GM18909 (cell line): ENCODE results near the gene DNAH8.
"Not testable (repeated sequence)": the region's sequence is repeated elsewhere in the genome, so short reads cannot be mapped to it uniquely, and the experiment has no call there.

Source experiments
- ATAC-seq: cut with Tn5 transposase; IDR thresholded peaks from one replicate; pipeline ENCODE4 v1.9.1; 2021; ENCODE audit warnings: mild to moderate bottlenecking; ENCODE audit not compliant: unreplicated experiment, poor library complexity

DNAH8 gene

DNA sequence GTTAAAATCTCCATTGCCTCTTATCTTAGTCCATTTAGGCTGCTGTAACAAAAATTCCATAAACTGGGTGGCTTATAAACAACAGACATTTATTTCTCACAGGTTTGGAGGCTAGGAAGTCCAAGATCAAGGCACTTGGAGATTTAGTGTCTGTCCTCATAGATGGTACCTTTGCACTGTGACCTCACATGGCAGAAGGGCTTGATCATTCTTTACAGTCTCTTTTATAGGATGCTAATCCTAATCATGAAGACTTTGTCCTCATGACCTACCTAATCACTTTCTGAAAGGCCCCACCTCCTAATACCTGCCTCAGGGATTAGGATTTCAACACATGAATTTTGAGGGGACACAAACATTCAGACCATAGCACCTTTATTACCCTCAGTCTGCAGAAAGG, 18.8 kb upstream of the DNAH8 start:
- ATAC-seq = no peak

DNA sequence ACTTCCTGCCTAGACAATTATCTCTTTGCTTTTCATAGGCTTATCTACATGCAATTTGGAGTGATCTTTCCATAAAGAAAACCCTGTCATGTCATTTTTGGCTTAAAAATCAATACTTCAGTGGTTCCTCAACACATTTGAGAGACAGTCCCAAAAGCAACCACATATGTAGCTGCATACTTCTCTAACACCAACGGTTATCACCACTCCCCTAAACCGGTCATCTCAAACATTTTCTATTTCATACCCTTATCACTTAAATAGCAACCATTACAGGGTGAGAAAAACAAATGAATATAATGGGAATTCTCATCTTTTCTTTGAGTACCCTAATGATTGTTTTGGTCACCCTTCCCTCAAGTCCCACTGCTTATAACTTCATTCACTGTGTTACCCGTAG, 17.3 kb upstream of the DNAH8 start:
- no peak for ATAC-seq

DNA sequence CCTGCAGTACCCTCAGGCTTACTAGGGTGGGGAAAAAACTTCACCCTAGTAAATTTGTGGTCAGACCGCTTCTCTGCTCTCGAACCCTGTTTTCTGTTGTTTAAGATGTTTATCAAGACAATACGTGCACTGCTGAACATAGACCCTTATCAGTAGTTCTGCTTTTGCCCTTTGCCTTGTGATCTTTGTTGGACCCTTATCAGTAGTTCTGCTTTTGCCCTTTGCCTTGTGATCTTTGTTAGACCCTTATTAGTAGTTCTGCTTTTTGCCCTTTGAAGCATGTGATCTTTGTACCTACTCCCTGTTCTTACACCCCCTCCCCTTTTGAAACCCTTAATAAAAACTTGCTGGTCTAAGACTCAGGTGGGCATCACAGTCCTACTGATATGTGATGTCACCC, 15.4 kb upstream of the DNAH8 start:
- ATAC-seq = not testable (repeated sequence)

DNA sequence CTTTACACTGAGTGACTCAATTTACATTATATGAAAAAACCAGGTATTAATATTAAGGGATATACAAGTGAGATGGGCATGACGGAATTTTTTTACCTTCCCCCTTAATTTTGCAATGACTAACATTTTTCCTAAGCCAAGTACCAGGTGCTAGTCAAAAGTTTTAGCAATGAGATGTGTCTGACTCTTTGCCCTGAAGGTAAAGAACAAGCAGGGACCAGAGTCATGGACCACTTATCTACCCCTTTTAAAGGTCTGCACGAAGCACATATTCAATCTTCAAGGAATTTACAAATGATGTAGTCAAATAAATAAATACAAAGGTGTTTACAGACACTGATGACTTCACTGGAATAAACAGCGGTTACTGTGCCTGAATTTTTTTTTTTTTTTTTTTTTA, 13.6 kb upstream of the DNAH8 start:
- no peak for ATAC-seq

DNA sequence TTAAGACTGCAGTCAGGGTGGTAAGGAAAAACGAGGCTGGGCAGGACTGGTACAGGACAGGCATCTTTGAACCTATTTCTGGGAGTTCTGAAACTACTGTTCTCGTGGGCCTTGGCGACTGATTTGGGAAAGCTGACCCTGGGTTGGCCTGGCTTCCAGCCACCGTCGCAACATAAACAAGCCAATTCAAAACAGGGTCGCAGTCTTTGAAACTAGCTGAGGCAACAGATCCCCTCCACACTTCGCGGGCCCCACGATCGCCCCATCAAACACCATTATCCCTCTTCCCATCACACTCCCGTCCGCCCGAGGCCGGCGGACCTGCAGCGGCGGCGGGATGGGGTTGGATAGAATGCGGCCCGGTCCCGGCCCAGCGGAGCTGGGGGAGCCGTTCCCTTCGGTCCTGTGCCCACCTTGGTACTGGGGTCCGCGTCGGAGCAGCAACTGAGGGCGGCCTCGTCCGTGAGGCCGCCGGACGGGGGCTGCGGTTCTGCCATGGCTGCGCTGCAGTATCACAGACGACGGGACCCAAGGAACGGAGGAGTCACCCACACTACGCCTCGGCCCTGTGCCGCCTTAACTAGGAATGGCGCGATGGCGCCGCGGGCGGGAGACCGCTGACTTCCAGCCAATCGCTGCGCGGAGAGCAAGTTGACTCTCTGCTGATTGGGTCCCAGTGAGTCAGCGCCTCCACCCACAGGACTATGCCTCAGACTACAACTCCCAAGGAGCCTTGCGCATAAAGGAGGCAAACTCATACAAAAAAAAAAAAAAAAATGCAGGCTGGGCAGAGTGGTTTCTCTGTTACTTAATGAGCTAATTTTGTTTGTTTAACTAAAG, 12.3 kb upstream of the DNAH8 start, which contains the start of gene GLO1:
TSS of gene GLO1 (minus strand) at position 588 of the 840 bp plus-strand sequence. CDS start at position 497, 91 bp downstream.
- ATAC-seq = peak; percentile 100

DNA sequence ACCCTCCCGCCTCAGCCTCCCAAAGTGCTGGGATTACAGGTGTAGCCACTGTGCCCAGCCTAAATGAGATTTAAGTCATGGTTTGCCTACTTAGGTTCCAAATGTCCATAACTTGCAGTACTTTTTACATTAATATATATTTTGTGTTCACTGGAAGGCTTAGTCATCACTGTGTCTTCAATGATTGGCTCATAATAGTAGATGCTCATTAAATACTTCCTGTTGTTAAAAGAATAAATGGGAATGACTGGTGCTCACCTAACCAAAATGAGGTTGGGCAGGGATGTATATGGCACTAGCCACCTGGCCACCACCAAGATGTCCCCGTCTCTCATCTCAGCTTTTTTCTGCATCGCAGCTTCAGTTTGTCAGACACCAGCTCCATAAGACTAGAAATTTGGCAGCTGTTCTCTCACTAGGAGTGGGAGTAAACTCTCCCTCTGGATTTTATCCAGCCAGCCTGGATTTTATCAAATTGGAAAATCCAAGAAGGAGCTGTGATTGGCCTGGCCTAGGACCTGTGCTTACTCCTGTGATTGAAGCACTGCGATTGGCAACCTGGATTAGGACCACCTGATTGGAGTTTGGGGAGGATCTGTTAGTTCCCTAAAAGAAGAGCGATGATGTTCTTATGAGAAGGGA, 11.0 kb upstream of the DNAH8 start:
- ATAC-seq = no peak

DNA sequence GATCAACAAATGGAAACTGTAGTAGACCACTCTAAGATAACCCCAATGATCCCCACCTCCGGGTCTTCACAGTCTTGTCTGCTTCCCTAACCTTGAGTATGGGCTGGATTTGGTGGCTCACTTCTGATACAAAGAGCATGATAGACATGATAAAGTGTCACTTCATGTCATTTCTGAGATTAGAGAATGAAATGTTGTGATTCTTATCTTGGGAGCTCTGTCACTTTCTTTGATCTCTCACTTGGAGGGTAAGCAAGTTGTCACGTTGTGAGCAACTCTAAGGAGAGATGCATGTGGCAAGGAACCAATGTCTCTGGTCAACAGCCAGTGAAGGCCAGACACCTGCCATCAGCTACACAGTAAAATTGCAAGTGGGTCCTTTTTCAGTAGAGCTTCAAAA, 9.2 kb upstream of the DNAH8 start:
- ATAC-seq = no peak

DNA sequence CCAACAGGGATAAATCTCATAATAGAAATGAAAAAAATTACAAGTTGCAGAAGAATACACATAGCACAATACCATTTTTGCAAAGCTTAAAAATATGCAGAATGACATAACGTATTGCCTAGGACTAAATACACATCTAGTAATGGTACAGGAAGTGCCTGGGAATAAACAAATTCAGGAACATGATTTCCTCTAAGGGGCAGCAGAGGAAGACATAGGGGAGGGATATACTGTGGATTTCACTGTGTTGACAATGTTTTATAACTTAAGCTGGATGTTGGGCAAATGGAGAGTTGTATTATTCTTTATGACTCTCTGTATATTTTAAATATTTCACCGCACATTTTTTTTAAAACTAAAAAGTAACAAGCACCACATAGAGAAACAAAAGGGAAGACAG, 6.6 kb upstream of the DNAH8 start:
- no peak for ATAC-seq

DNA sequence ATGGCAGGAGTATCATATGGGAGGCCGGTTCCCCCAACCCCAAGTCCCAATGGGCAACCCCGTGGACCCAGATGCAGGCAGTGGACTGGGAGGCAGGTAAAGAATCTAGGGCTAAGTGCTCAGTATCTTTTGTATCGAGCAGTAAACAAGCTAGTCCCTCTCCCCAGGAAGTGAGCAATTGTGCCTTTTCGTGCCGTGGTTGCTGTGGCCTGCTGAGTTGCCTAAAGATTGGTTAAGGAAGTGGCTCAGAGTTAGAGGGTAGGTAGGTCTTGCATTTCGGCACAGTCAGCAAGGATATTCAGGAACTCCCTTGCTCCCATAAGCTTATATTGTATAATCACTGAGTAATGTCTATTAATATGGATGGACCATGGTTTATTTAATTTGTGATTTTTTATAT, 1.3 kb upstream of the DNAH8 start:
- no peak for ATAC-seq

DNA sequence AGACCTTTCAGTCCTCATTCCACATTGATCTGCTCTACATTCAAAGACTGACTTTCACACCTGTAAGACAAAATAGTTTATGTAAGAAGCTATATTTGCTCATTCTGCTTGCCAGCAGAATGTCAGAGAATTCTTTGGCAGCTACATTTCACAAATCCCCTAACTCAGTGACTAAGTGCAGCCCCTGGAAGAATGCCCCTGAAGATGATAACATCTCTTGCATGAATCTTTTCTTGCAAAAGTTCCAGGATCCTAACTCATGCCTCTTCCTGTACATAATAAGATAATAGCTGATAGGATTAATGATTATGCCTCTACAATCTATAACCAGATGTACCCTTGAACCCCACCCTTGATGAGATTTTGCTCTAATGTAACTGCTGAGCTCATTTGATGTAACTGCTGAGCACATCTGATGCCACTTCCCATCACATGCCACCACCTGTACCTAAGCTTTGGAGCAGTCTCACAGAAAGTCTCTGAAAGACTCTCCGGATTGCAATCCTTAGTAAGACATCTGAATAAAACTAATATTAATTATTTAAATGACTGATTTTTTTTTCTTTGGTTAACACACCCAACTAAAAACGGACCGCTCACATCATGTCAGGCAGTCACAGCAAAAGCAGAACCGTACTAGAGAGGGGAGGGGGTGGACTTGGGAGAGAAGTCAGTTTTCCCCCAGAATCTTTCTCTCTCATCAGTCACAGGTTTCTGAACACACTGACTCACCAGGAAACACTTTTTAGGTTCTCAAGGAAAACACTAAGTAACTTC, 684 bp upstream of the DNAH8 start:
- ATAC-seq = no peak

DNA sequence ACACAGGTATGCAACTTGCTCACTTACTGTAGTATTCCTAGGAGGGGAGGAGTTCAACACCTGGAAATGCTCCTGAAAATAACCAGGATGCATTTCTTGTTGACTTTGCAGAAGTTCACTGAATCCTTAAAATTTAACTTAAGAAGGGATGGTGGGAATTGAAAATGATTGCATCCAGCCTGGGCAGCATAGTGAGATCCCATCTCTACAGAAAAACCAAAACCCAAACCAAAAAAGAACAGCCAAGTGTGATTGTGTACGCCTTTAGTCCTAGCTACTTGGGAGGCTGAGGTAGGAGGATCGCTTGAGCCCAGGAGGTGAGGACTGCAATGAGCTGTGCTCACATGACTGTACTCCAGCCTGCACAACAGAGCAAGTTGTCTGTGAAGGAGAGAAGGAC, 1.7 kb downstream of the DNAH8 start:
- ATAC-seq = no peak

DNA sequence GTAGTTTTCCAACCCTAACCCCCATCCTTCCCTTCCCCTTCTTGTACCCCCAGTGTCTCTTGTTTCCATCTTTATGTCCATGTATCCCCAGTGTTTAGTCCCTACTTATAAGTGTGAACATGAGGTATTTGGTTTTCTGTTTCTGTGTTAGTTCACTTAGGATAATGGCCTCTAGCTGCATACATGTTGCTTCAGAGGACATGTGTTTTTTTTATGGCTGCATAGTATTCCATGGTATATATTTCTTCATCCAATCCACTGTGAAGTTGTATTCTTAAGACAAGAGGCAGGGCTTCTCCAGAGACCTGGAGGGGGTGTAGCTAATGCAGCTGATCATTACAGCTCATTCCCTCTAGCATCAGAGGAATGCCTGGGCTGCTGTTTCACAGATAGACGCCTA, 4.2 kb downstream of the DNAH8 start:
- ATAC-seq = no peak

DNA sequence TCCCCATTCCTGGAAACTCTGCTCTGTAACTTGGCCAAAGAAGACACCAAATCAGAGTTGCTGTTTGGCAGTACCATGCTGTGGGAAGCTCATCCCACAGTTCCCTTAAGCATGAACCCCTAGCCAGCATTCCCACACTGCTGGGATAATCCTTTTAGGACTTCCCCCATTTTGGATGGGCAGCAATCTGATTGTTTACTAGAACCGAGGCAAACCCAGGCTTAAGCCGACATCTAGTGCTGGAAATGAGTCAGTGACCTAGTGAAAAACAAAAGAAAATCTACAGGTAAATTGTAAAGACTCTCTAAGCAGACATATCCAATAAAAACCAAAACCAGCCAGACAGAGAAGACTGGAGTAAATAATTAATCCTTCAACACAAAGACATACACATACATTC, 5.2 kb downstream of the DNAH8 start:
- ATAC-seq = no peak

DNA sequence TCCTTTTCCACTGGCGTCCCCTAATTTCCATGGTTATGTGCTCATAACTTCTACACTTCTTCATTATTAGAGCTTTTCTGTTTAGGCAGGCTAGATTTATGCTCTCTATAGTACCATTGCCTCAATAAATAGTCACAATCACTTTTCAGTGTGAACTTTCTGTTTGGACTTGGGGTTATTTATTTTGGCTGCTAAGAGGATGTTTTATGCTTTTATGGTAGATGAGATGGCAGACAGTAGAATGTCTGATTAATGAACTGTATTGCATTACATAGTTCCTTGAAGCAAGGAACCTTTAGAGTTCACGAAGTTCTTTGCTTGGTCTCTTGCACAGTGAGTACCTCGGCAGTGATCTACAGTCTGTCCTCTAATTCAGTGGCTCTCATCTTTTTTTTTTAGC, 6.9 kb downstream of the DNAH8 start:
- ATAC-seq = no peak

DNA sequence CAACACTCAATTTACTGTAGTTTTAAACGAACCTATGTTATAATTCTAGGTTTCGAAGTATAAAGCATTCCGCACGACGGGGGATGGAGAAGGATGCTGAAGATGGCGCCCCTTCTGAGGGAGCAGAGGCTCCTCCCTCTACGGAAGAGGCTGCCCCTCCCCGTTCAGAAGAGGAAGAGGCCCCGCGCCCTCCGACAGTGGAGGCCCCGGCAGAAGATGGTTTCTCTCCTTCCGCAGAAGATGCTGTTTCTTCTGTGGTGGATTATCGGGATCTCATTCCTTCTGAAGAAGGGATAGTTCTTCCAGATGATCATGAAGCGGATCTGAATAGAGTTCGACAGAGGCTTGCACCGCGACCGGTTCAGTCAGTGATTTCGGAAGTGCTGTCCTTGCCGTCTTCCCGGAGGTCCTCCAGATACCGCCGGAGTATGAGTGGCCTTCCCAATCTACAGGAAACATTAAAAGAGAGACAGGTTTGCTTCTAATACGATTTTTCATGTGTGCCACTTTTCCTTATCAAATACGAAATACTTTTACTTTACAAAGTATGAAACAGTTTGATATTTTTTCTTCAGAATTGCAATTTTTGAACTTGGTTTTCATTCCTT, 7.7 kb downstream of the DNAH8 start:
- no peak for ATAC-seq

DNA sequence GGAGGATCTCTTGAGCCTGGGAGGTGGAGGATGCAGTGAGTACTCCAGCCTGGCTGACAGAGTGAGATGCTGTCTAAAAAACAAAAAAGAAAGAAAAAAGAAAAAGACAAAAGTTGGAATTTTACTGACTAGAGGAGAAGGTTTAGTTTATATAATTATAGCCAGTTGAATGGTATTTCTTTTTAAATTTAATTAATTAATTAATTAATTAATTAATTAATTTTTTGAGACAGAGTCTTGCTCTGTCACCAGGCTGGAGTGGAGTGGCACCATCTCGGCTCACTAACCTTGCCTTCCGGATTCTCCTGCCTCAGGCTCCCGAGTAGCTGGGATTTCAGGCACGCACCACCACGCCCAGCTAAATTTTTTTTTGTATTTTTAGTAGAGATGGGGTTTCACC, 8.7 kb downstream of the DNAH8 start:
- no peak for ATAC-seq

DNA sequence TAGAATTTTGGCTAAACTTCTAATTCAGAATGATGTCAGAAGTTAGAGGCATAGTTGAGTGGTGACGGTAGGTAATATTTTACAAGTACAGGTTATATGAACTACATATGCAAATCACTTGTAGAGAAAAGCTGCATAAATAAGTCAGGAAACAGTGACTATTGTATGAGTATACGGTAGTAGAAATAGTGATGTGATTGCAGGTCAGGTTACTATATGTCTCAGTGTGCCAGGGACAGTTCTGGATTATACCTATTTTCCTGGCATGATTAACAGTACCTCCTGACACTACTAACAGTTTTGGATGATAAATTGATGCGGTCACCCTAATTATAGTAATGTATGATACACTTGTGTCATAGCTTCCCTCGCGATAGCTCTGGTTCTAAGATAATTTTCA, 9.2 kb downstream of the DNAH8 start:
- ATAC-seq = no peak

DNA sequence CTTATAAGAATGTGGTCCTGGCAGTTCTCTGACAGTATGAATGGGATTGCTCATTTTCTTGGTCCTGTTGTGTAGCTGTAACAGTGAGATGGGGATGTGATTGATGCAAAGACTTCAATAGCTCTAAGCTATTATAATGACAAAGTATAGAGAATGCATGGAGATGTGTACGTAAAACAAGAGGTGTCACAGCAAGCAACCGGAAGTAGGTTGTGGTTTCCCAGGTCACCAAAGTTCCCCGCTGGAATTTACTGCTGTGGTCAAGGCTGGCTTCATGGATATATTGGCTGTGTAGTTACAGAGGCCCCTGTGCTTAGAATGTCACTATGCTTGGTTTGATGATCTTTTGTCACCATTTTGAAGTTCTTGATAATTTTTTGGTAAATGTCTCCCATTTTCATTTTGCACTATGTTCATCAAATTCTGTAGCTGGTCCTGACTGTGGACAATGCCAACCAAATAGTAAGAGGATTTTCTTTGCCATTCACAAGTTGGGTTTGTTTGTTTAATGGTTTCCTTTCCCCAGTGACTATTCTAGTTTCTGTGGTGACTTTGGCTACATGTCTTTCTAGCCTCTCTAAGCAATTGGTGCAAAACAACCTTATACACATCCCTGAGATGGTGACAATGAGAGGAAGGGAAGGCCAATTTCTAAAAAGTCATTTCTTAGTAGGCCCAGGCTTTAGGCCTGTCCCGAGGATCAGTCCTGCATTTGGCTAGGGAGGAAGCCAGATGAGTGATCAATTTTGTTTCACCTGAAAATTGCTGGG, 10.5 kb downstream of the DNAH8 start:
- peak; percentile 65 for ATAC-seq

DNA sequence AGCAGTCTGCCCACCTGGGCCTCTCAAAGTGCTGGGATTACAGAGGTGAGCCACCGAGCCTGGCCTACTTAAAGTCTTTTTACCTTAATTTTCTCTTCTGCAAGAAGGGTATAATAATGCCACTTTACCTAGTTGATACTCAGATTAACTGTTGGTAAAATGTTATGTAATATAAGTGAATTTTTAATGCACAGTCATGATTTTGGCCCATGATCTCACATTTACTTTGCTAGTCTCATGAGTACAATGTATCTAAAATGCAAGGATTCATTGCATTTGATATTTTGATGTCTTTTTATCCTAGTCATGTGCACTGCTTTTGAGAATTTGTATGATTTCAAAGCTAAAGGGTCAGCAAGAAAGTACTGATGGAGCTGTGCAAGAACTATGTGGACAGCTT, 13.1 kb downstream of the DNAH8 start:
- ATAC-seq = no peak
